Ectodermal cell (in vitro differentiated cells): Measurements from ENCODE around the gene PRRG3. TPM values are rescaled to one million over a fixed set of nuclear protein-coding genes. Genes with fewer than 3 reads are reported as not detected.

Source experiments
- H3K27ac ChIP-seq: 2 replicates; pipeline ENCODE4 v1.7.0; 2013; ENCODE audit warnings: mild to moderate bottlenecking, low read depth, low read length; ENCODE audit not compliant: insufficient read depth, poor library complexity, severe bottlenecking
- H3K27me3 ChIP-seq: 2 replicates; pipeline ENCODE4 v1.7.0; 2013; ENCODE audit warnings: mild to moderate bottlenecking, low read length; ENCODE audit not compliant: insufficient read depth, control insufficient read depth, poor library complexity, severe bottlenecking
- H3K36me3 ChIP-seq: one replicate; pipeline ENCODE4 v1.7.0; 2013; ENCODE audit warnings: low read length; ENCODE audit not compliant: control insufficient read depth, insufficient read depth
- H3K4me1 ChIP-seq: one replicate; pipeline ENCODE4 v1.7.0; 2013; ENCODE audit warnings: low read length; ENCODE audit not compliant: control insufficient read depth, insufficient read depth
- H3K4me3 ChIP-seq: 2 replicates; pipeline ENCODE4 v1.7.0; 2013; ENCODE audit warnings: low read depth, low read length, control low read depth; ENCODE audit not compliant: insufficient read depth
- H3K9me3 ChIP-seq: 2 replicates; pipeline ENCODE4 v1.7.0; 2013; ENCODE audit warnings: mild to moderate bottlenecking, low read length, moderate library complexity; ENCODE audit not compliant: control insufficient read depth
- WGBS, 2 experiments: methylation state at CpG; one replicate each; pipeline ENCODE4 v1.1.7; 2013; ENCODE audit warnings: missing lambda C conversion rate in 2 of 2; 5-methylcytosine and 5-hydroxymethylcytosine counted together
- polyA plus RNA-seq, 4 experiments: library from polyadenylated mRNA; stranded (reverse); fragments of 50-300 nt; gene quantifications; one replicate each; pipeline ENCODE4 v1.2.3, GENCODE V29; 2013

Gene PRRG3
- polyA plus RNA-seq (2013, experiment 1 of 4): 4.2 TPM
- polyA plus RNA-seq (2013, experiment 2 of 4): 4.6 TPM
- 5.2 TPM for polyA plus RNA-seq (2013, experiment 3 of 4)
- polyA plus RNA-seq (2013, experiment 4 of 4): 7.4 TPM

DNA sequence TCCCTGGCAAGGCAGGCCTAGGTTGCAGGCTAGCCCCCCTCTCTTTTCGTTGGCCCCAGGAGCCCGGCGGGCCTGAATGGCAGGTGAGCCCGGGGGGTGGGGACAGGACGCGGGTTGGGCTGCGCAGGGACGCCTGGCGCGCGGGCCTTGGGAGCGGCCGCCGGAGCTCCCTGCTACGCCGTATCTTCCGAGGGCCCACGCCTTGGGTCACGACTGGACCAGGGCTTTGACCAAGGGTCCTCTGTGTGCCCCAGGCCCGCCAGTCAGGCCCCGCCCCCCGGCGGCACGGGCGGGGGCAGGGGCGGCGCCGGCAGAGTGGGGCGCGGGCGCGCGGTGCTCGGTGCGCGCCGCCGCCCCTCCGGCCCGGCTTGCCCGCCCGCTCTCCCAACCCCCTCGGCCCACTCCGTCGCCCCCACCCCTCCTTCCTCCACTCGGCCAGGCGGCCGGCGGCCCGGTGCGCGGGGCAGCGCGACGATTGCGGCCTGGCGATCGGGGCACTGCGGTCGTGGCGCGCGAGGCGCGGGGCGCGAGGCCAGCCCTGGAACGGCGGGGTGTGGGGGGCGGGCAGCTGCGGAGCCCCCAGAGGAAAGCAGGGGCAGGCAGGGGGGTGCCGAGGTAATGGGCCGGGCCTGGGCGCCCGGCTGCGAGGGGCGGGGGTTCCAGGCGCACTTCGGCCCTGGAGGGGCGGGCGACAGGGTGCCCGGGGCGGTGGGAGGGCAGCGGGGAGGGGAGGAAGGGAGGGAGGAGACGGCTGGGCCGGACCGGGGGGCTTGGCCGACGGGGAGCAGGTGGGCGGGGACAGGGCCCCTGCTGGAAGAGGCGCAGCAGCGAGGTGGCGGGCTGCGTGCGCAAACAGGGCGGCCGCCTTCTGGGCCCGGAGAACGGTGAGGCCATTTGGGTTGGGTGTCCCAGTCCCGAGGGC lies at the start of gene PRRG3:
TSS of gene PRRG3 (plus strand) at position 798 of the 922 bp plus-strand sequence. CDS start 3,357 bp downstream, outside the sequence.
- WGBS, 2 experiments: 1% methylated on average over 80 to 96 of the region's 100 CpGs
- Histone ChIP-seq H3K27me3 (peaks cover 23% of the 10 kb centered on the region), H3K4me3 (peak within 1 kb of the TSS; percentile 38), H3K27ac (no peak within 1 kb of the TSS), H3K9me3 (no peaks in the 10 kb centered on the region), H3K4me1 (no peaks in the 10 kb centered on the region), H3K36me3 (no peaks in the 10 kb centered on the region)

GRCh38 chrX:151675121-151675746 lies 20.0 kb upstream of the PRRG3 start:
- Histone ChIP-seq H3K4me1 (peaks cover 3% of the 10 kb centered on the region), H3K27ac (no peak overlapping the region), H3K9me3 (no peaks in the 10 kb centered on the region), H3K27me3 (no peaks in the 10 kb centered on the region), H3K4me3 (no peak overlapping the region), H3K36me3 (no peaks in the 10 kb centered on the region)
- WGBS, 2 experiments: 64 to 67% methylated on average over 6 of the region's 6 CpGs

DNA sequence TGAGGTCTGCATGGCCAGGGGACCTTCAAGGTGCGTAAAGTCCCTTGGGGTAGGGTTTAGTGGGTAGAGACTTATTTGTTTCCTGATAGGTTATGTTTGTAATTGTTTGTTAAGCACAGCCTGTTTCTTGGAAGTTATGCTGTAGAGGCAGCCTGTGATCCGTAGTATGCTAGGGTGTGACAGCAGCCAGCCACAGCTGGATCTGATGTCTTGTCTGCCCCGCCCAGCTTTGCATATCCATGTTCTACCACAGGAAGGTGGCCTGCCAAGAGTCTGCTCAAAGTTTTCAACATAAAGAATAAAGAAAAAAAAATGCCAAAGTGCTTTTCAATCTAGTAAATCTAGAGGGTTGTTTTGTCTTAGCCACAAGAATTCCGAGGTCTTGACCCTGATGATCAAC lies 19.1 kb upstream of the PRRG3 start:
- WGBS, 2 experiments: 88 to 97% methylated on average over 4 of the region's 4 CpGs
- H3K27me3 ChIP-seq: no peaks in the 10 kb centered on the region
- no peak overlapping the region for H3K27ac ChIP-seq
- H3K4me1 ChIP-seq: peaks cover 3% of the 10 kb centered on the region
- H3K36me3 ChIP-seq: no peaks in the 10 kb centered on the region
- no peaks in the 10 kb centered on the region for H3K9me3 ChIP-seq
- no peak overlapping the region for H3K4me3 ChIP-seq

GRCh38 chrX:151679798-151680402 lies 15.4 kb upstream of the PRRG3 start:
- no peaks in the 10 kb centered on the region for H3K9me3 ChIP-seq
- no peaks in the 10 kb centered on the region for H3K27me3 ChIP-seq
- H3K4me1 ChIP-seq: peaks cover 3% of the 10 kb centered on the region
- no peak overlapping the region for H3K27ac ChIP-seq
- WGBS, 2 experiments: 90% methylated on average over 4 to 5 of the region's 5 CpGs
- H3K36me3 ChIP-seq: no peaks in the 10 kb centered on the region
- H3K4me3 ChIP-seq: no peak overlapping the region

GRCh38 chrX:151680805-151681204 lies 14.5 kb upstream of the PRRG3 start:
- no peaks in the 10 kb centered on the region for H3K36me3 ChIP-seq
- no peaks in the 10 kb centered on the region for H3K27me3 ChIP-seq
- H3K9me3 ChIP-seq: no peaks in the 10 kb centered on the region
- no peak overlapping the region for H3K4me3 ChIP-seq
- H3K27ac ChIP-seq: no peak overlapping the region
- H3K4me1 ChIP-seq: no peaks in the 10 kb centered on the region
- 48 to 57% methylated on average over 4 of the region's 4 CpGs for WGBS, 2 experiments

DNA sequence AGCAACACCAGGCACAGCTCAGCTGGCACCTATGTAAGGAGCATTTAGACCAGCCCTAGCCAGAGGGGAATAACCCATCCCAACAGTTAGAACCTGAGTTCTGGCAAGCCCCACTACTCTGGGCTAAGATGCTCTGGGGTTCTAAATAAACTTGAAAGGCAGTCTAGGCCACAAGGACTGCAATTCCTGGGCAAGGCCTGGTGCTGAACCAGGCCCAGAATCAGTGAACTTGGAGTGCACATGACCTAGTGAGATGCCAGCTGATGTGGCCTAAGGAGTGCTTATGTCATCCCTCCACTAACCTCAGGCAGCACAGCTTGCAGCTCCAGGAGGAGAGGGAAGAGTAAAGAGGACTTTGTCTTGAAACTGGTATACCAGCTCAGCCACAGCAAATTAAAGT lies 7.6 kb upstream of the PRRG3 start:
- Histone ChIP-seq H3K27ac (no peak overlapping the region), H3K4me1 (no peaks in the 10 kb centered on the region), H3K4me3 (no peak overlapping the region), H3K36me3 (no peaks in the 10 kb centered on the region), H3K27me3 (no peaks in the 10 kb centered on the region), H3K9me3 (no peaks in the 10 kb centered on the region)

GRCh38 chrX:151688695-151689094 lies 6.6 kb upstream of the PRRG3 start:
- H3K9me3 ChIP-seq: no peaks in the 10 kb centered on the region
- no peaks in the 10 kb centered on the region for H3K4me1 ChIP-seq
- no peak overlapping the region for H3K27ac ChIP-seq
- H3K36me3 ChIP-seq: no peaks in the 10 kb centered on the region
- H3K27me3 ChIP-seq: peaks cover 2% of the 10 kb centered on the region
- no peak overlapping the region for H3K4me3 ChIP-seq

- Histone ChIP-seq H3K36me3 (no peaks in the 10 kb centered on the region), H3K9me3 (no peaks in the 10 kb centered on the region)
These were observed 2.4 kb upstream of the PRRG3 start for GRCh38 chrX:151692825-151693224.

GRCh38 chrX:151694121-151694520 lies 1.1 kb upstream of the PRRG3 start:
- Histone ChIP-seq H3K4me1 (no peaks in the 10 kb centered on the region), H3K36me3 (no peaks in the 10 kb centered on the region), H3K4me3 (no peak overlapping the region), H3K9me3 (no peaks in the 10 kb centered on the region), H3K27ac (no peak overlapping the region), H3K27me3 (peaks cover 23% of the 10 kb centered on the region)
- 77 to 83% methylated on average over 11 to 12 of the region's 12 CpGs for WGBS, 2 experiments

More at GRCh38 chrX:151692825-151693224, 2.4 kb upstream of the PRRG3 start:
- Histone ChIP-seq H3K27me3 (peaks cover 23% of the 10 kb centered on the region), H3K4me1 (no peaks in the 10 kb centered on the region), H3K4me3 (no peak overlapping the region), H3K27ac (no peak overlapping the region)
- WGBS, 2 experiments: 89 to 95% methylated on average over 6 of the region's 6 CpGs
